HUES48 (cell line): Measurements from ENCODE around the gene EARS2.

Experiments used
- H3K27ac ChIP-seq: one replicate; pipeline ENCODE4 v1.7.0; 2013; ENCODE audit warnings: low read depth, low read length, inconsistent platforms
- H3K27me3 ChIP-seq: 2 replicates; pipeline ENCODE4 v1.6.1; 2013; ENCODE audit warnings: mild to moderate bottlenecking, low read length; ENCODE audit not compliant: control insufficient read depth, insufficient read depth
- H3K36me3 ChIP-seq: 2 replicates; pipeline ENCODE4 v1.6.1; 2013; ENCODE audit warnings: low read length; ENCODE audit not compliant: control insufficient read depth, insufficient read depth
- H3K4me1 ChIP-seq: 2 replicates; pipeline ENCODE4 v1.6.1; 2013; ENCODE audit warnings: mild to moderate bottlenecking, low read length; ENCODE audit not compliant: control insufficient read depth, insufficient read depth
- H3K4me3 ChIP-seq: 2 replicates; pipeline ENCODE4 v1.5.1; 2013; ENCODE audit warnings: mild to moderate bottlenecking, low read depth, low read length
- H3K9ac ChIP-seq: 2 replicates; pipeline ENCODE4 v1.6.1; 2013; ENCODE audit warnings: mild to moderate bottlenecking, low read depth, low read length, moderate library complexity
- H3K9me3 ChIP-seq: 2 replicates; pipeline ENCODE4 v1.6.1; 2013; ENCODE audit warnings: low read length; ENCODE audit not compliant: control insufficient read depth, insufficient read depth

The EARS2 gene

GRCh38 chr16:23539984-23540816 is 16.9 kb downstream of the EARS2 start:
- H3K9ac ChIP-seq: no peak overlapping the region
- no peaks in the 10 kb centered on the region for H3K27me3 ChIP-seq
- no peak overlapping the region for H3K4me3 ChIP-seq
- no peaks in the 10 kb centered on the region for H3K9me3 ChIP-seq
- no peaks in the 10 kb centered on the region for H3K4me1 ChIP-seq
- no peak overlapping the region for H3K27ac ChIP-seq
- H3K36me3 ChIP-seq: peaks cover 87% of the 10 kb centered on the region

- H3K27ac ChIP-seq: no peak overlapping the region
- no peaks in the 10 kb centered on the region for H3K4me1 ChIP-seq
- H3K9ac ChIP-seq: no peak overlapping the region
- no peaks in the 10 kb centered on the region for H3K27me3 ChIP-seq
- peaks cover 89% of the 10 kb centered on the region for H3K36me3 ChIP-seq
- no peak overlapping the region for H3K4me3 ChIP-seq
- no peaks in the 10 kb centered on the region for H3K9me3 ChIP-seq
These were observed 18.3 kb downstream of the EARS2 start for GRCh38 chr16:23538919-23539278.

- H3K9ac ChIP-seq: no peak overlapping the region
- H3K4me3 ChIP-seq: no peak overlapping the region
- no peaks in the 10 kb centered on the region for H3K27me3 ChIP-seq
- H3K36me3 ChIP-seq: peaks cover 89% of the 10 kb centered on the region
- H3K9me3 ChIP-seq: no peaks in the 10 kb centered on the region
- no peak overlapping the region for H3K27ac ChIP-seq
- no peaks in the 10 kb centered on the region for H3K4me1 ChIP-seq
These were observed 19.8 kb downstream of the EARS2 start for GRCh38 chr16:23537390-23537789.

- Histone ChIP-seq H3K27me3 (no peaks in the 10 kb centered on the region), H3K4me1 (no peaks in the 10 kb centered on the region), H3K36me3 (peaks cover 88% of the 10 kb centered on the region), H3K9ac (no peak overlapping the region), H3K27ac (no peak overlapping the region), H3K4me3 (no peak overlapping the region), H3K9me3 (no peaks in the 10 kb centered on the region)
These were observed 21.2 kb downstream of the EARS2 start for GRCh38 chr16:23535901-23536300.

- H3K4me3 ChIP-seq: no peak overlapping the region
- no peaks in the 10 kb centered on the region for H3K4me1 ChIP-seq
- H3K27me3 ChIP-seq: no peaks in the 10 kb centered on the region
- no peak overlapping the region for H3K27ac ChIP-seq
- H3K9me3 ChIP-seq: no peaks in the 10 kb centered on the region
- peaks cover 88% of the 10 kb centered on the region for H3K36me3 ChIP-seq
- H3K9ac ChIP-seq: no peak overlapping the region
These were observed 22.0 kb downstream of the EARS2 start for GRCh38 chr16:23534868-23535860.

GRCh38 chr16:23532448-23532847 is 24.7 kb downstream of the EARS2 start:
- H3K27me3 ChIP-seq: no peaks in the 10 kb centered on the region
- peaks cover 89% of the 10 kb centered on the region for H3K36me3 ChIP-seq
- H3K9me3 ChIP-seq: no peaks in the 10 kb centered on the region
- no peak overlapping the region for H3K4me3 ChIP-seq
- H3K9ac ChIP-seq: no peak overlapping the region
- no peak overlapping the region for H3K27ac ChIP-seq
- H3K4me1 ChIP-seq: no peaks in the 10 kb centered on the region

GRCh38 chr16:23530062-23530461 is 27.1 kb downstream of the EARS2 start:
- Histone ChIP-seq H3K4me3 (no peak overlapping the region), H3K27ac (no peak overlapping the region), H3K9me3 (no peaks in the 10 kb centered on the region), H3K9ac (no peak overlapping the region), H3K4me1 (no peaks in the 10 kb centered on the region), H3K27me3 (no peaks in the 10 kb centered on the region), H3K36me3 (peaks cover 79% of the 10 kb centered on the region)

- Histone ChIP-seq H3K4me1 (no peaks in the 10 kb centered on the region), H3K27ac (no peak overlapping the region), H3K9ac (no peak overlapping the region), H3K36me3 (peaks cover 79% of the 10 kb centered on the region), H3K9me3 (no peaks in the 10 kb centered on the region), H3K4me3 (no peak overlapping the region), H3K27me3 (no peaks in the 10 kb centered on the region)
These were observed 28.4 kb downstream of the EARS2 start for GRCh38 chr16:23528644-23529310.

- no peak overlapping the region for H3K9ac ChIP-seq
- H3K4me1 ChIP-seq: no peaks in the 10 kb centered on the region
- no peaks in the 10 kb centered on the region for H3K9me3 ChIP-seq
- H3K27me3 ChIP-seq: no peaks in the 10 kb centered on the region
- no peak overlapping the region for H3K27ac ChIP-seq
- no peak overlapping the region for H3K4me3 ChIP-seq
- H3K36me3 ChIP-seq: peaks cover 79% of the 10 kb centered on the region
These were observed 29.0 kb downstream of the EARS2 start for GRCh38 chr16:23527961-23528643.

GRCh38 chr16:23524886-23525285 is 32.3 kb downstream of the EARS2 start:
- no peaks in the 10 kb centered on the region for H3K4me1 ChIP-seq
- no peak overlapping the region for H3K4me3 ChIP-seq
- H3K36me3 ChIP-seq: peaks cover 83% of the 10 kb centered on the region
- no peak overlapping the region for H3K9ac ChIP-seq
- H3K9me3 ChIP-seq: no peaks in the 10 kb centered on the region
- no peak overlapping the region for H3K27ac ChIP-seq
- H3K27me3 ChIP-seq: no peaks in the 10 kb centered on the region
